Neural cell (in vitro differentiated cells): ENCODE results near the gene UBE2V1. TPM values are rescaled to one million over a fixed set of nuclear protein-coding genes. Genes with fewer than 3 reads are reported as not detected.

Experiments used
- H2AFZ ChIP-seq: fragments of 200-600, 300-800 bp; sonication (generic), shearing (Covaris generic); 2 replicates; pipeline ENCODE4 v1.6.0; 2014; ENCODE audit warnings: low read depth, mild to moderate bottlenecking, antibody characterized with exemption, low read length, moderate library complexity
- H3F3A ChIP-seq: fragments of 200-600 bp; shearing (Covaris generic); 2 replicates; pipeline ENCODE4 v1.6.1; 2016; ENCODE audit warnings: mild to moderate bottlenecking, moderate library complexity, mixed read lengths, antibody characterized with exemption, low read length; ENCODE audit not compliant: insufficient read depth, poor library complexity, severe bottlenecking
- H3K27ac ChIP-seq: fragments of 200-600, 300-800 bp; sonication (generic), shearing (Covaris generic); 2 replicates; pipeline ENCODE4 v1.5.1; 2014; ENCODE audit warnings: mild to moderate bottlenecking, low read length, moderate library complexity
- H3K27me3 ChIP-seq: fragments of 300-800, 200-600 bp; sonication (generic), shearing (Covaris generic); 2 replicates; pipeline ENCODE4 v1.6.0; 2014; ENCODE audit warnings: mild to moderate bottlenecking, low read depth, low read length, moderate library complexity; ENCODE audit not compliant: insufficient read depth
- H3K36me3 ChIP-seq: fragments of 300-800, 200-600 bp; sonication (generic), shearing (Covaris generic); 2 replicates; pipeline ENCODE4 v1.5.1; 2014; ENCODE audit warnings: mild to moderate bottlenecking, antibody characterized with exemption, low read length, moderate library complexity; ENCODE audit not compliant: insufficient read depth
- H3K4me2 ChIP-seq: fragments of 300-800, 200-600 bp; sonication (generic), shearing (Covaris generic); 2 replicates; pipeline ENCODE4 v1.6.0; 2014; ENCODE audit warnings: mild to moderate bottlenecking, low read length
- H3K4me3 ChIP-seq: fragments of 300-800, 200-600 bp; sonication (generic), shearing (Covaris generic); 2 replicates; pipeline ENCODE4 v1.5.1; 2014; ENCODE audit warnings: mild to moderate bottlenecking, low read length, moderate library complexity
- H3K79me2 ChIP-seq: fragments of 200-600 bp; shearing (Covaris generic); replicated peaks from 2 replicates; pipeline ENCODE4 v1.6.0; 2014; ENCODE audit warnings: mild to moderate bottlenecking, low read length, moderate library complexity; ENCODE audit not compliant: insufficient read depth
- H3K9ac ChIP-seq: fragments of 300-800, 200-600 bp; sonication (generic), shearing (Covaris generic); 2 replicates; pipeline ENCODE4 v1.6.1; 2016; ENCODE audit warnings: mild to moderate bottlenecking, low read length, mixed read lengths
- H3K9me2 ChIP-seq: fragments of 200-600 bp; shearing (Covaris generic); 2 replicates; pipeline ENCODE4 v1.6.1; 2016; ENCODE audit warnings: mild to moderate bottlenecking, low read length, mixed read lengths; ENCODE audit not compliant: insufficient read depth
- H3K9me3 ChIP-seq: fragments of 200-600, 300-800 bp; sonication (generic), shearing (Covaris generic); 2 replicates; pipeline ENCODE4 v1.6.1; 2016; ENCODE audit warnings: mild to moderate bottlenecking, mixed run types, low read length, moderate library complexity, mixed read lengths
- H4K20me1 ChIP-seq: fragments of 200-600 bp; shearing (Covaris generic); 2 replicates; pipeline ENCODE4 v1.6.1; 2016; ENCODE audit warnings: mild to moderate bottlenecking, mixed run types; ENCODE audit not compliant: insufficient read depth
- EP300 ChIP-seq: fragments of 450-650 bp; conservative IDR thresholded peaks from 2 replicates; pipeline ENCODE4 v1.6.1; 2014; ENCODE audit warnings: antibody characterized with exemption, mild to moderate bottlenecking, moderate library complexity; ENCODE audit not compliant: poor library complexity, severe bottlenecking
- EZH2 ChIP-seq: fragments of 200-600, 300-800 bp; shearing (Covaris generic), sonication (generic); IDR thresholded peaks from 2 replicates; pipeline ENCODE4 v1.6.1; 2014; ENCODE audit warnings: antibody characterized with exemption, low read length, borderline replicate concordance, mild to moderate bottlenecking; ENCODE audit not compliant: insufficient read depth, poor library complexity, severe bottlenecking
- MXI1 ChIP-seq: fragments of 450-650 bp; conservative IDR thresholded peaks from 2 replicates; pipeline ENCODE4 v1.6.1; 2014; ENCODE audit warnings: antibody characterized with exemption, mild to moderate bottlenecking; ENCODE audit not compliant: poor library complexity, severe bottlenecking
- POLR2AphosphoS5 ChIP-seq: IDR thresholded peaks from 2 replicates; pipeline ENCODE4 v1.6.1; 2012
- RAD21 ChIP-seq: fragments of 450-650 bp; conservative IDR thresholded peaks from 2 replicates; pipeline ENCODE4 v1.6.1; 2014; ENCODE audit warnings: antibody characterized with exemption, mild to moderate bottlenecking, moderate library complexity
- REST ChIP-seq: IDR thresholded peaks from 2 replicates; pipeline ENCODE4 v1.6.1; 2012; ENCODE audit warnings: borderline replicate concordance
- SMC3 ChIP-seq: fragments of 450-650 bp; conservative IDR thresholded peaks from 2 replicates; pipeline ENCODE4 v1.6.1; 2014; ENCODE audit warnings: antibody characterized with exemption, mild to moderate bottlenecking, moderate library complexity; ENCODE audit not compliant: poor library complexity
- TAF1 ChIP-seq: IDR thresholded peaks from 2 replicates; pipeline ENCODE4 v1.6.1; 2012; ENCODE audit warnings: low read depth
- polyA plus RNA-seq: library from polyadenylated mRNA; depleted of rRNA; stranded (reverse); fragments of >200 nt; gene quantifications from 2 replicates; pipeline ENCODE4 v1.2.3, GENCODE V29; 2014
- TF ChIP-seq, protein P1 (sequence below): fragments of 450-650 bp; IDR thresholded peaks from 2 replicates; pipeline ENCODE4 v1.5.1; 2014; ENCODE audit warnings: antibody characterized with exemption, mild to moderate bottlenecking, moderate library complexity; ENCODE audit not compliant: poor library complexity, severe bottlenecking

UBE2V1 gene
- polyA plus RNA-seq, 1 donor from 2014 or later, result 34.4 TPM

- Histone ChIP-seq H3K9me2 (no peaks in the 10 kb centered on the region), H3K9me3 (no peaks in the 10 kb centered on the region), H4K20me1 (no peaks in the 10 kb centered on the region), H3K4me2 (no peak overlapping the region), H3K27ac (no peak overlapping the region), H3K27me3 (no peaks in the 10 kb centered on the region), H2AFZ (no peak overlapping the region), H3F3A (no peaks in the 10 kb centered on the region), H3K4me3 (no peak overlapping the region), H3K36me3 (peaks cover 4% of the 10 kb centered on the region), H3K9ac (no peak overlapping the region), H3K79me2 (no peaks in the 10 kb centered on the region)
- TF ChIP-seq REST (no peak), TAF1 (no peak), EP300 (no peak), MXI1 (no peak), RAD21 (no peak), POLR2AphosphoS5 (no peak), SMC3 (no peak), EZH2 (no peak)
These were observed 9.8 kb upstream of the UBE2V1 start for GRCh38 chr20:50122763-50123162.

DNA sequence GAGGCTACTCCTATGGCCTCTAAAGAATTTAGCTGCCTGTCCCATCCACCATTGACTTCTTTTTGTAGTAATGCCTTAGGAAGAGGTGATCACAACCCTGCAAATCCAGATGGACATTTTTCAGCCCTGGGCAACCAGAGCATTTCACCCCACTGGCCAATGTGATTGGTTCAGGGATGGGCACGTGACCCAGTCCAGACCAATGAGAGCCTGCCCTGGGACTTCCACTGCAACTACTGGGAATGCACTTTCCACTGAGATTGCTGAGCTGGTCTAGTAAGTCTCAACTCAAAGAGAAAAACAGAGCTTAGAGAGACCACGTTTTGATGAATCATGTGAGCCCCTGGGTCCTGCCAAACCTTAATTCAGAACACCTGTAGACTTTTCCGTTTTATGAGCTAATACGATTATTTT lies 8.9 kb upstream of the UBE2V1 start:
- H3K9me3 ChIP-seq, result no peaks in the 10 kb centered on the region
- peaks cover 4% of the 10 kb centered on the region for H3K36me3 ChIP-seq
- H3K27ac ChIP-seq, result no peak overlapping the region
- H3K27me3 ChIP-seq, result no peaks in the 10 kb centered on the region
- no peaks in the 10 kb centered on the region for H3K79me2 ChIP-seq
- no peak overlapping the region for H3K4me2 ChIP-seq
- no peak overlapping the region for H2AFZ ChIP-seq
- no peak overlapping the region for H3K9ac ChIP-seq
- H3F3A ChIP-seq, result no peaks in the 10 kb centered on the region
- H3K4me3 ChIP-seq, result no peak overlapping the region
- no peaks in the 10 kb centered on the region for H3K9me2 ChIP-seq
- TF ChIP-seq SMC3 (no peak), REST (no peak), EZH2 (no peak), POLR2AphosphoS5 (no peak), TAF1 (no peak), EP300 (no peak), RAD21 (no peak), MXI1 (no peak)
- TF ChIP-seq, protein P1, sequence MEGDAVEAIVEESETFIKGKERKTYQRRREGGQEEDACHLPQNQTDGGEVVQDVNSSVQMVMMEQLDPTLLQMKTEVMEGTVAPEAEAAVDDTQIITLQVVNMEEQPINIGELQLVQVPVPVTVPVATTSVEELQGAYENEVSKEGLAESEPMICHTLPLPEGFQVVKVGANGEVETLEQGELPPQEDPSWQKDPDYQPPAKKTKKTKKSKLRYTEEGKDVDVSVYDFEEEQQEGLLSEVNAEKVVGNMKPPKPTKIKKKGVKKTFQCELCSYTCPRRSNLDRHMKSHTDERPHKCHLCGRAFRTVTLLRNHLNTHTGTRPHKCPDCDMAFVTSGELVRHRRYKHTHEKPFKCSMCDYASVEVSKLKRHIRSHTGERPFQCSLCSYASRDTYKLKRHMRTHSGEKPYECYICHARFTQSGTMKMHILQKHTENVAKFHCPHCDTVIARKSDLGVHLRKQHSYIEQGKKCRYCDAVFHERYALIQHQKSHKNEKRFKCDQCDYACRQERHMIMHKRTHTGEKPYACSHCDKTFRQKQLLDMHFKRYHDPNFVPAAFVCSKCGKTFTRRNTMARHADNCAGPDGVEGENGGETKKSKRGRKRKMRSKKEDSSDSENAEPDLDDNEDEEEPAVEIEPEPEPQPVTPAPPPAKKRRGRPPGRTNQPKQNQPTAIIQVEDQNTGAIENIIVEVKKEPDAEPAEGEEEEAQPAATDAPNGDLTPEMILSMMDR, result no peak
- no peaks in the 10 kb centered on the region for H4K20me1 ChIP-seq
